ENCODE measurements around the gene PIPOX.

Gene PIPOX

GRCh38 chr17:29100296-29100695 is 57.4 kb downstream of the PIPOX start:
- DNase-seq (ENCODE audit: low read depth): no peak

GRCh38 chr17:29102046-29102445 is 59.1 kb downstream of the PIPOX start:
- no peak for DNase-seq (ENCODE audit: low read depth)

- no peak for DNase-seq (ENCODE audit: low read depth)
Measured at GRCh38 chr17:29102741-29103181, 59.8 kb downstream of the PIPOX start.

- no peak for DNase-seq (ENCODE audit: low read depth)
Measured at GRCh38 chr17:29103341-29103740, 60.4 kb downstream of the PIPOX start.

All from activated T-cell treated with anti-CD3 and anti-CD28 coated beads for 1 hour (primary cell).